ENCODE results near the gene AP1G2.

DNA sequence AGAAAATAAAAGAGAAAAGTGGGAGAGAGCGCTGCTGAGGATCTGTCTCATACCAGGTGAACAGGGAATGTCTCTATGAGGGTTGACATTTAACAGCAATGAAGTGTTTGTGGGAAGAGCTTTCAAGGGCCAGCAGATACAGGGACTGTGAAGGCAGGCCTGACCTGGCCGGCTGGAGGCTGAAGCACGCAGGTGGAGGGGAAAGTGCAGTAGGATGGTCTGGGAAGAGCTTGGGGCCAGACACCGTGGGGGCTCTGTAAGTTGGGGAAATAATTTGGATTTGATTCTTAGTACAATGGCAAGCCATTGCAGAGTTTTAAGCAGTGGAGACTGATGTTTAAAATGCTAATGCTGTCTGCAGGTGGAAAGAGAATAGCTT, 44.8 kb upstream of the AP1G2 start:
- TF ChIP-seq, protein P1, sequence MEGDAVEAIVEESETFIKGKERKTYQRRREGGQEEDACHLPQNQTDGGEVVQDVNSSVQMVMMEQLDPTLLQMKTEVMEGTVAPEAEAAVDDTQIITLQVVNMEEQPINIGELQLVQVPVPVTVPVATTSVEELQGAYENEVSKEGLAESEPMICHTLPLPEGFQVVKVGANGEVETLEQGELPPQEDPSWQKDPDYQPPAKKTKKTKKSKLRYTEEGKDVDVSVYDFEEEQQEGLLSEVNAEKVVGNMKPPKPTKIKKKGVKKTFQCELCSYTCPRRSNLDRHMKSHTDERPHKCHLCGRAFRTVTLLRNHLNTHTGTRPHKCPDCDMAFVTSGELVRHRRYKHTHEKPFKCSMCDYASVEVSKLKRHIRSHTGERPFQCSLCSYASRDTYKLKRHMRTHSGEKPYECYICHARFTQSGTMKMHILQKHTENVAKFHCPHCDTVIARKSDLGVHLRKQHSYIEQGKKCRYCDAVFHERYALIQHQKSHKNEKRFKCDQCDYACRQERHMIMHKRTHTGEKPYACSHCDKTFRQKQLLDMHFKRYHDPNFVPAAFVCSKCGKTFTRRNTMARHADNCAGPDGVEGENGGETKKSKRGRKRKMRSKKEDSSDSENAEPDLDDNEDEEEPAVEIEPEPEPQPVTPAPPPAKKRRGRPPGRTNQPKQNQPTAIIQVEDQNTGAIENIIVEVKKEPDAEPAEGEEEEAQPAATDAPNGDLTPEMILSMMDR (conservative IDR thresholded peaks at IDR 0.05 in 1 of 2, IDR thresholded peaks at IDR 0.05 in 1 of 2; ENCODE audit: extremely low read depth in 1 of 2, insufficient read depth in 1 of 2, low read depth in 1 of 2, low read length in 2 of 2), result no peak
- no peak for TF ChIP-seq EZH2 (IDR thresholded peaks at IDR 0.05; ENCODE audit: borderline replicate concordance, low read length)

All from mammary epithelial cell (primary cell).